DMS 273 treated with DMSO at 0.1 percent for 48 hours (cell line): Measurements from ENCODE around the gene ITGA8.
"Not testable (repeated sequence)": the region's sequence is repeated elsewhere in the genome, so short reads cannot be mapped to it uniquely, and the experiment has no call there.

Experiments used
- DNase-seq: peaks from one replicate; lab custom pipeline; 2025; lab: John Stamatoyannopoulos, UW

Gene ITGA8

GRCh38 chr10:15557168-15557567 lies 162.6 kb downstream of the ITGA8 start:
- DNase-seq, result not testable (repeated sequence)

- no peak for DNase-seq
Measured at GRCh38 chr10:15550950-15551349, 168.8 kb downstream of the ITGA8 start.

DNA sequence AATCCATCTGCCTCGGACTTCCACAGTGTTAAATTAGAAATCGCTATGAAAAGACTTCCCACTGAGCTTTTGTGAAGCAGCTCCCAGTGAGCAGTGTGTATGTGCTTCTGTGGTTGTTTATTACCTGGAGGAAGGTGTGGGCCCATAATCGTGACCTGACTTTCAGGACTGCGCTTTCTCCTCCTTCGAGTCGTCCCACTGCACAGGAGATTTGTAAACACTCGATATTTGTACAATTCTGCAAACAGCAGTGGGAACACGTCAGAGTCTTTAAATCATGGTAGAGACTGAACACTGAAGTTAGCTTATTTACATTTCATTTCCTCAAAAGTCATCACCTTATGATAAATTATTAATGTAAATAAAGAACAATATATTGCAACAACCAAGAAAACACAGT lies 171.4 kb downstream of the ITGA8 start:
- DNase-seq, result no peak

DNA sequence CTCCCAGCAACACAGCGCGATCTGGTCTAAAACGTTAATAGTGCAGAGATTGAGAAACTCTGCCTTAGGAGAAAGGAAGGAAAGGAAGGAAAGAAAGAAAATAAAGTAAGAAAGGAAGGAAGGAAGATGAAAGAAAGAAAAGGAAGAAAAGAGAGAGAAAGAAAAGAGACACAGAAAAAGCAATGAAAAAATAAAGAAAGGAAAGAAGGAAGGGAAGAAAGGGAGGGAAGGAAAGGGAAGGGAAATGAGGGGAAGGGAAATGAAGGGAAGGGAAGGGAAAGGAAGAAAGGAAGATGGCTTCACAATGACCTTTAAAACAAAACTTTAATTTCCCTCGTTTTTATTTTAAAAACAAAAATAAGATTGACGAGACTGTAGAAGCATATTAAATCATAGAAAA lies 173.1 kb downstream of the ITGA8 start:
- DNase-seq, result no peak

DNA sequence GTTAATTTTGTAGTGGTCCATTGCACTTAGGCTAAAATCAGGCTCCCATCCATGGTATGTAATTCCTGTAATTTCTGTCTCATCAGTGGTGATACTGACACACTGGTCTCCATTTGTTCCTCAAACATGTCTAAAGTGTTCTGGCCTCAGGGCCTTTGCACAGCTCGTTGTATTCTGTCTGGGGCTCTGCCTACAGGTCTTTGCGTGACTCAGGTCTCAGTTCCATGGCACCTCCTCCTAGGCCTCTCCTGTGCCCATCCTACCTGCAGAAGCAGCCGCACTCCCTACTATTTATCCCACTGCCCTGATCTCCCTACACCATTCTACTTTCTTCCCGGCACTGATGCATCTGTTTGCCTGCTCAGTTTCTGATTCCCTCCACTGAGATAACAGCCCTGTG lies 173.8 kb downstream of the ITGA8 start:
- DNase-seq, result no peak

- no peak for DNase-seq
Measured at GRCh38 chr10:15545266-15545665, 174.5 kb downstream of the ITGA8 start.

- DNase-seq, result no peak
Measured at GRCh38 chr10:15543994-15544393, 175.7 kb downstream of the ITGA8 start.

DNA sequence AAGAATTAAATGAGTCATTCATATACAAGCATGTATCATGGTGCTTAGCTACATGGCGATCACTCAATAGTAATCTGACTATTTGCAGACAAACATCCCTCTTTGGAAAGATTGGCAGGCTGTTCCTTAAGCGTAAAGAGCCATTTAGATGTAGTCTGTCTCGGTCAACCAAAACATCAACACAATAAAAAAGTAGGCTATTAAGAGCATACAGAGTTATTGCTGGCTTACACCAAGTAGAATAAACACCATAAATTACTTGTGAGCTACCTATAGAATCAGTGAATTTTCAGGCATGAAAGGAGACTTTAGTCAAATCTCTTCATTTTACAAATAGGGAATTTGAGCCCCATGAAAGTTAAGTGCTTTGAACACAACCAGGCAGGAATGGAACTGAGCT lies 176.9 kb downstream of the ITGA8 start:
- DNase-seq, result no peak

GRCh38 chr10:15541376-15541775 lies 178.3 kb downstream of the ITGA8 start:
- no peak for DNase-seq

- no peak for DNase-seq
Measured at GRCh38 chr10:15540727-15541126, 179.0 kb downstream of the ITGA8 start.

- no peak for DNase-seq
Measured at GRCh38 chr10:15539262-15539661, 180.5 kb downstream of the ITGA8 start.

DNA sequence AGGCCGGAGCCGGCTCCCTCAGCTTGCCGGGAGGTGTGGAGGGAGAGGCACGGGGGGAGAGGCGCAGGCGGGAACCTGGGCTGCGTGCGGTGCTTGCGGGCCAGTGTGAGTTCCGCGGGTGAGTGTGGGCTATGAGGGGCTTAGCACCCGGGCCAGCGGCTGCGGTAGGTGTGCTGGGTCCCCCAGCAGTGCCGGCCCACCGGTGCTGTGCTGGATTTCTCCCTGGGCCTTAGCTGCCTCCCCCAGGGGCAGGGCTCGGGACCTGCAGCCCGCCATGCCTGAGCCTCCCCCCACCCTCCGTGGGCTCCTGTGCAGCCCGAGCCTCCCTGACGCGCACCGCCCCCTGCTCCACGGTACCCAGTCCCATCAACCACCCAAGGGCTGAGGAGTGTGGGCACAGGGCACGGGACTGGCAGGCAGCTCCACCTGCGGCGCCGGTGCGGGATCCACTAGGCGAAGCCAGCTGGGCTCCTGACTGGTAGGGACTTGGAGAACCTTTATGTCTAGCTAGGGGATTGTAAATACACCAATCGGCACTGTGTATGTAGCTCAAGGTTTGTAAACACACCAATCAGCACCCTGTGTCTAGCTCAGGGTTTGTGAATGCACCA lies 184.7 kb downstream of the ITGA8 start:
- not testable (repeated sequence) for DNase-seq

DNA sequence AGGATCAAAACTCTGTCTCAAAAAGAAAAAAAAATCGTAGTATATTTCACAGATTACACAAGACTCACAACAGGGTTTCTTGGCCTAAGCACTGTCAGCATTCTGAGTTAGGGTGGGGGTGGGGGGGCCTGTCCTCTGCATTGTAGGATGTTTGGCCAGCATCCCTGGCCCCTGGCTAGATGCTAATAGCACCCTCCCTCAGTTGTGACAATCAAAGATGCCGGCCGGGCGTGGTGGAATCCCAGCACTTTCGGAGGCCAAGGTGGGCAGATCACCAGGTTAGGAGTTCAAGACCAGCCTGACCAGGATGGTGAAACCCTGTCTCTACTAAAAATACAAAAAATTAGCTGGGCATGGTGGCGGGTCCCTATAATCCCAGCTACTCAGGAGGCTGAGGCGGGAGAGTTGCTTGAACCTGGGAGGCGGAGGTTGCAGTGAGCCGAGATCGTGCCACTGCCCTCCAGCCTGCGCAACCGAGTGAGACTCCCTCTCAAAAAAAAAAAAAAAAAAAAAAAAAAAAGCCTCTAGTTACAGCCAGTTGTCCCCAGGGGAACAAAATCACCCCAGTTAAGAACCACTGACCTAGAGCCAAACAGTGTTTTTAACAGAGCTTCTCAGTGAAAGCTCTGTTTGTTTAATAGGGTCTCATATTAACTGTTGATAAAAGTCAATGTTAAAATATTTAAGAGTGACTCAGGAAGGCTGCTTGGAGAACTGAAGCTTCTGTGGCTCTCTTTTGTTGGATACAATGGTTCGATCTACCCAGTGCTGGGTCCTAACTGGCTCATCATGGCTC lies 187.6 kb downstream of the ITGA8 start:
- no peak for DNase-seq

DNA sequence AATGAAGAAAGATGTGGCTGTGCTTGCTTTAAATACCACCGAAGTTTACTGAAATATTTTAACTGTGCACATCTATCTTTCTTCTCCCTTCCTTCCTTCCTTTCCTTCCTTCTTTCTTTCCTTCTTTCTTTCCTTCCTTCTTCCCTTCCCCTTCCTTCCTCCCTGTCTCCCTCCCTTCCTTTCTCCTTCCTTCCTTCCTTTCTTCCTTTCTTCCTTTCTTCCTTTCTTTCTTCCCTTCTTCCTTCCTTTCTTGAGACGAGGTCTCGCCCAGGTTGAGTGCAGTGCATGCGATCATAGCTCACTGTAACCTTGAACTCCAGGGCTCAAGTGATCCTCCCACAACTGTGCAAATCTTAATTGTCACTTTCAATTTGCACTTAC lies 190.9 kb downstream of the ITGA8 start:
- DNase-seq, result no peak

GRCh38 chr10:15526754-15527153 lies 193.0 kb downstream of the ITGA8 start:
- DNase-seq, result no peak

- no peak for DNase-seq
Measured at GRCh38 chr10:15521328-15521903, 198.3 kb downstream of the ITGA8 start.

DNA sequence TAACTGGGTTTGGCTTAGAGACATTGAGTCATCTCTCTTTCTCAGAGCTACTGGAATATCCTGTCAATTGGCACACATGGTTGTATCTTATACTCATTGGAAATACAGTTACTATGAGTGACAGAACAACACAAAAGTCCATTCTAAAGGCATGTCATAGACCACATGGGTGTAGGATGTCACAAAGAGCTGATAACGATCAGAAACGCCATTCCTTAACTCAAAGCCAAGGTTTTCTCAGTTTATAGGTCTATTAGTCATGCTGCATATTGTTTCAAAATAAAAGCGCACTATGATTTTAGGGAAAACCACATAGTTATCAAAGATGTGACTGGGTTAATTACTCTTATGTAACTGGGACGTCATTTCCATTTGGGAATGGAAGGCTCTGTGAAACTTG lies 201.5 kb downstream of the ITGA8 start:
- DNase-seq, result no peak

DNA sequence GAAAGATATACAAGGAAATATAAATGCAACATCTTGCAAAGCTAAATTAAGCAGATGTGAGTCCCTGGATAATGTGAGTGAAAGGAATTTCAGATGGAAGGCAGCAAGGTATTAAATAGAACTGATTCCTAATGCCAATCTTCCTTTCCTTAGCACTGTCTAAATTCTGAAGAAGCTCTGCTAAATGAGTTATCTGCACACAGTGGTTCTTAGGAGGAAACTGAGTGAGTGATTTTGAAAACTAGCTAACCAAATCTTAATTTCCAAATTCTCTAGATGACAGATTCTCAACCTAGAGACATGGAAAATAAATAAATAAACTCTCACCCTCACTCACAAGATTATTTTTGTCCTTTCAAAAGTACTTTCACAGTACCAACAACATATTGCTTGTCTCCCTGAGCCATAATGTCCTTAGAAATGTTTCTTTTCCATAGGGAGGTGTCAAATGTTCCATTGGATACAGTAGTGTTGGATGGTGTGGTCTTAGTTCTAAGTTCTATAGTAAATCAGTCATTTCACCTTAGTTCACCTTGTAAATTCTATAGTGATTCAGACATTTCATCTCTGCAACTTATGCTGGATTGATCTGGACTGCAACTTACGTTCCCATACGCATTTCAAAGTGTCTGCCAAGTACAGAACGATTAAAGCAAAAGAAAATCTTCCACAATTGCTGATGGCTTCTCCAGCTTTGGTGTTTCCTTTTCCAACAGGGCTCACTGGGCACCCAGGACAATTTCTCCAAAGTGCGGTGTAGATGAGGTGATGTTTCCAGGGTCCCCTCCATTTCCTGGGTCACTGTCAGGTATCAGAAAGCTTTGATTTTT lies 203.3 kb downstream of the ITGA8 start:
- no peak for DNase-seq

- no peak for DNase-seq
Measured at GRCh38 chr10:15515202-15515601, 204.5 kb downstream of the ITGA8 start.

DNA sequence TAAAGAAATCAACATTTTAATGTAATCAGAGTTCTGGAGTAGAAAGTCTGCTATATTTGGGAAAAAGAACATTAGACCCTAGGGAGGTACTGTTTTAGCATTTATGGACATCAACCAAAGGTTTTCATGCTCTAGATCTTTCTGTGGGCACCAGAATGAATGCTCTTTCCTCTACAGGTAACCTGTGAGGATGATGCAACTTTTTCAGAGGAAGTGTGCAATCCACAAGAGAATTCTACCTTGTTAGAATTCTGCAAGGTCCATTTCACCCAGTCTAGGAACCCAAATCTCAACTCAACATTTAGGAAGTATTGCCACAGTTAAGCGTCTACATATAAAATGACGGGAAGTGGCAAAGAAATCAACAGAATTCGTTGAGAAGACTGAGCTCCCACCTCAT lies 208.8 kb downstream of the ITGA8 start:
- no peak for DNase-seq

DNA sequence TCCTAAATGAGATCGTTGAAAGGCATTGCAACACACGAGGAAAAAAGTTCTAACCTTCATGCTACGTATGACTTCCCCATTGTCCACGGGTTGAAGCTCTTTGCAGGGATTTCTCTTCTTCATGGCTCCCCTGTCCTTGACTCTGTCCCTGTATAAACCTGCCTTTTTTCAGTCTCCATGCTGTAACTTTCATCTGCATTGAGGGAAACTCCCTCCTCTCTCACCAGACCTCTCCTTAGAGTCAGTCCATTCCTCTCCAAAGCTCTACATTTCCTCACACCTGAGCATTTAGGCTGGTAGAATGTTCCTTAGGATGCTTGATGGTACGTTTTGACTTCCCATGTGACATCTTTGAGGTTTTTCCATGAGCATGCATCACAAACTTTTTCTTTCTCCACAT lies 214.4 kb downstream of the ITGA8 start:
- no peak for DNase-seq

- no peak for DNase-seq
Measured at GRCh38 chr10:15504101-15504840, 215.5 kb downstream of the ITGA8 start.
